ENCODE measurements around the gene KLHL29.

The KLHL29 gene

GRCh38 chr2:23557455-23557854, 172.5 kb downstream of the KLHL29 start:
- DNase-seq, result no peak

- DNase-seq, result no peak
Observed at GRCh38 chr2:23559561-23560239, 174.7 kb downstream of the KLHL29 start.

- DNase-seq, result no peak
Observed at GRCh38 chr2:23561088-23561487, 176.1 kb downstream of the KLHL29 start.

DNA sequence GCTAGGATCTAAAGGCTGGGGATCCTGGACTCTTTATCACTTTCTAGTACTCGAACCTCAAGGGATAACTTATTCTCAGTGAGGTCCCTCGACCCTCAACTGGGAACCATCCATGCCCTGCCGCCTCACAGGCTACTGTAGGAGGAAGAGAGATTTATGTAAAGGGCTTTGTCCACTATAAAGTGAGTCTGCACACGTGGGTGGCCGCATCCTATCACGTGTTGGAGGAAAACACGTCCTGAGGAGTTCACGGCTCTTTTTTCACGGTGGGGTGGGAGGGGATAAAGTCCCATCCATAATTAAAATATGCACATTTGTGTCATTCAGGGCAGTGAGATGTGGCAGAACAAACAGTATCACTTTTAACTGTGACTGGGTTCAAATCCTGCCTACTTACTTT, 176.6 kb downstream of the KLHL29 start:
- DNase-seq, result no peak

- DNase-seq, result no peak
Observed at GRCh38 chr2:23562143-23562542, 177.2 kb downstream of the KLHL29 start.

- DNase-seq, result no peak
Observed at GRCh38 chr2:23563151-23563550, 178.2 kb downstream of the KLHL29 start.

- peak; percentile 66 for DNase-seq
Observed at GRCh38 chr2:23563673-23564614, 179.0 kb downstream of the KLHL29 start.

DNA sequence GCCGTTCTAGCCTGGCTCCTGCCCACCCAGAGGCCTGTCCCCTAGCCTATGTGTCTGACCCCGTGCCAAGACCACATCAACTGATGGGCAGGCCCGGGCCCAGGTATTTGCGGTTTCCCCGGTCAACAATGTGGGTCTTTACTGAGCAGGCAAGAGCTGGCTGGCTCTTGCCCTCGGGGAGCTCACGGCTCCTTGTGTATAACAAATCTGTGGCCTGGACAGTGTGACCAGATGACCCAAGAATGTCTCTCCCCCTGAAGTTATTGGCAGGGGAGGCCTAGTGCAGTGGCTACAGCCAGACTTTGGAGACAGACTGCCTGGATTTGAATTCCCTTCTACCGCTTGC, 179.6 kb downstream of the KLHL29 start:
- DNase-seq, result no peak

DNA sequence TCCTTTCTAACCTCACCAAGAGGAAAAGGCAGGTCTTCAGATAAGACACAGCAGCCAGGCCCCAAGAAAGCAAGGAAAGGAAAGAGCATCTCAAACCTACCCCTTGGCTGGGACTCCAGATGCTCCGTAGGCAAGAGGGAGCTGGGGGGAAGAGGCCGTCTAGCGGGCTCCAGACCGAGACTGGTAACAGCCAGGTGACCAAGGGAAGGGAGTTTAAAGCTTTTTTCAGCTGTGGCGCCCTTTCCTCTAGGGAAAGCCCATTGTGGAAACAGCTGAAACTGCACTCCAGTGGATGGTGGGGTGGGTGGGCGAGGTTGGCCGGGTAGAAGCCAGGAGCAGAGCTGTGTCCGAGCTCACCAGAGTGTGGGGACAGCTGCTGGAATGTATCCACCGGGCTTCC, 180.4 kb downstream of the KLHL29 start:
- no peak for DNase-seq

DNA sequence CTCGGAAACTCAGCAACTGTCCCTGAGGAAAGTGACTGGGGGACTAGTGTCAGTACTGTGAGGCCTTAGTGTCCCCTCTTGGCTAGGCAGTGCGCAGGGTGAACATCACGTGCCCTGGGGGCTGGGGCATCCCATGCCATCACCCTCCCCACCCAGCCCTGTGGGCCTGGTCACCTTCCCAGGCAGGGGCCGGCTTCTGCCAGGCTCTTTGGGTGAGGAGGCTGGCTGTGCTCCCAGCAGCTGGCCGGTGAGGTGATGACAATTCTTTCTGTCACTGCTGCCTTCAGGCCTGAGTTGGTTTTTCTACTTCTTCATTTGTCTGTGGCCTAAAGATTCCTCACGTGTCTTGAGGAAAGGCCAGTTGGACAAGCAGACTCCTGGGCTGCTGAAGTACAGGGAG, 180.8 kb downstream of the KLHL29 start:
- no peak for DNase-seq

- peak; percentile 63 for DNase-seq
Observed at GRCh38 chr2:23566241-23567142, 181.5 kb downstream of the KLHL29 start.

DNA sequence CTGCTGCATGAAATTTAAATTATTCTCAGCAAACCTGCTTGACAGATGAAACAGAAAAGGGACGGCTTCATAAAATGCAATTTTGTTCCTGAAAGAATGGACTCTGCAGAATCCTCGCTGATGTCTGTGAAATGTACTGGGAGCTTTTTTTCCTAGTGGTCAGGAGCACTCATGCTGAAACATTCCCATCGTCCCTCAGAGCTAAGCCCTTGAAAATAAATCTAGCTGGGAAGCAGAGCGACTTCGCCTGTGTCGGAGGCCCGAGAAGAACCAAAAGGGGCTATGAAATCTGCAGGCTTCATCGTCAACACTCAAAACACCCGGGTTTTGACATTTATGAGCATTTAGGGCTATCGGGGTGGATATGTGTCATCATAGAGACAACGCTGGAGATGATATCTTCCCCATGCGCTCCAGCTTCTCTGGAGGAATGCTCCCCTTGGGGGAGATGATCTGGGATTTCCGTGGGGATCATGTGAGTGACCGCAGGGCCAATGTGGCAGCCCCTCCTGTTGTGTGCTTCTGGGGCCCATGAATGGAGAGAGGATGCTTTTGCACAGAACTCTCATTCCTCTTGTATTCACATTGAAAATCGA, 182.3 kb downstream of the KLHL29 start:
- peak; percentile 63 for DNase-seq

DNA sequence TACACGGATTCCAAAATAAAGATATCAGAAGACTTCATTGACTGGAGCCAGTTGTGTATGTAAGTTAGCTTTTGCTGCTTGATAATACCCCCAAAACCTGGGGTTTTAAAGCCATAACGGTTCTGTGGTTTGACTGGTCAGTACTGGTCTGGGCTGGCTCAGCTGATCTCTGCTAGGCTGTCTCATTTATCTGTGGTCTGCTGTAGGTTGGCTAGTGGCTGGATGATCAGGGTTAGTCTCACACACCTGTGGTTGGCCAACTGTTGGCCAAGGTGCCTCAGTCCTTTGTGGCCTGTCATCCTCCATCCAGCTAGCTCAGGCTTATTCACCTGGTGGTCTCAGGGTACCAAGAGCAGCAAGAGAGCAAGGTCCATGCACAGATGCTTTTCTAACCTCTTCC, 183.2 kb downstream of the KLHL29 start:
- DNase-seq, result no peak

- no peak for DNase-seq
Observed at GRCh38 chr2:23568626-23569190, 183.7 kb downstream of the KLHL29 start.

GRCh38 chr2:23569761-23570365, 184.9 kb downstream of the KLHL29 start:
- no peak for DNase-seq

DNA sequence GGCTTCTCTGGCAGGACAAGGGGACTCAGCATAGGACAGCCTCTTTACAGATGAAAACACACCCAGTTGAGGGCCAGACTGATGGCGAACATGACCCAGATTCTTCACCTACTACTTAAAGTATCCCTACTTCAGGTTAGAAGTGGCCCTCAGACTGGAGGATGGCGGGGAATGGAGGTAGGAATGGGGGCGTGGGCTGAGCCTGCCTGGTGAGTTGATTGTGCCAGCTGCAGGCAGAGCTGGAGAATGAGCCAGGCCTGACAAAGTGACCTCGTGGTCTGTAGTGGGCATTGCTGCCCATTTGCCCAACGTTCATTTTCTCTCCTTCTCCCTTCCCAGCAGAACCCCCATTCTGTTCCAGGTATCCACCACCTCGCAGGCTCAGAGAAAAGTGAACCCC, 186.1 kb downstream of the KLHL29 start:
- DNase-seq, result no peak

- no peak for DNase-seq
Observed at GRCh38 chr2:23571527-23572282, 186.7 kb downstream of the KLHL29 start.

- DNase-seq, result no peak
Observed at GRCh38 chr2:23574919-23575654, 190.1 kb downstream of the KLHL29 start.

GRCh38 chr2:23578964-23579671, 194.1 kb downstream of the KLHL29 start:
- DNase-seq, result no peak

DNA sequence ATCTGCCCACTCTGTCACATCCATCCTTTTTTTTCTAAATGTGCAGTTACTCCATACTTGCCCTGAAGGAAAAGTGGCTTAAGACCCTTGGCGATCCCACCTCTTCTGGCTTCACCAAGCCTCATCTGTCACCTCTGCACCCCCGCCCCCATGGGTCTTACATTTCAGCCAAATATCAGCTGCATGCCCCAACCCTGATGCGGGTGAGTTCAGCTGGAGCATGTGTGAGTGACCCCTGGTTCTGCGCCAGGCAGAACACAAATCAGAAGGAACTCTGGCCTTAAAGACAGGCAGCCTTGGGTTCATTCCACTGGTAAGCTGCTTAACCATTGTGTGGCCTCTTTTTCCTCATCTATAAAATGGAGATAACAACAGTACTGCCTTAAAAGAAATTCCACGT, 194.7 kb downstream of the KLHL29 start:
- DNase-seq, result no peak

All from eye (tissue), 1 donor.